Heart right ventricle (tissue), 16 donors: Measurements from ENCODE around the gene IRF2BP2. TPM values are rescaled to one million over a fixed set of nuclear protein-coding genes. Genes with fewer than 3 reads are reported as not detected.
A peak's percentile ranks its signal among the peaks of the same experiment; 100 is the strongest.

ENCODE experiments used
- ATAC-seq, 8 donors: fragments of 200-7000 bp; cut with Tn5 transposase; one replicate each; pipeline ENCODE4 v1.9.1; 2020; ENCODE audit warnings: mild to moderate bottlenecking in 8 of 8, moderate library complexity in 8 of 8, moderate number of reproducible peaks in 1 of 8
- DNase-seq, 2 donors: peaks; one replicate each; pipeline ENCODE4 v3.0.0-alpha.2; 2020
- H3K27ac ChIP-seq, 10 donors: fragments of 200-600 bp; sonication (generic) in 2 of 10; one replicate each; pipeline versions ENCODE4 v1.5.0 to v1.8.0; 2020 to 2022; ENCODE audit warnings: mild to moderate bottlenecking in 3 of 10
- H3K27me3 ChIP-seq, 7 donors: fragments of 200-600 bp; one replicate each; pipeline ENCODE4 v1.8.0; 2021 to 2022; ENCODE audit warnings: mild to moderate bottlenecking in 2 of 7
- H3K36me3 ChIP-seq, 9 donors: fragments of 200-600 bp; sonication (generic) in 1 of 9; one replicate each; pipeline versions ENCODE4 v1.5.0 to v1.8.0; 2020 to 2022; ENCODE audit warnings: mild to moderate bottlenecking in 2 of 9
- H3K4me1 ChIP-seq, 9 donors: fragments of 200-600 bp; sonication (generic) in 1 of 9; one replicate each; pipeline versions ENCODE4 v1.5.0 to v1.8.0; 2020 to 2022; ENCODE audit warnings: mild to moderate bottlenecking in 4 of 9
- H3K4me3 ChIP-seq, 10 donors: fragments of 200-600 bp; sonication (generic) in 2 of 10; one replicate each; pipeline versions ENCODE4 v1.5.0 to v1.8.0; 2020 to 2022; ENCODE audit warnings: mild to moderate bottlenecking in 7 of 10, moderate library complexity in 2 of 10
- H3K9me3 ChIP-seq, 11 donors: fragments of 200-600 bp in 10 of 11; sonication (generic) in 2 of 11; one replicate each; pipeline versions ENCODE4 v1.5.0 to v1.8.0; 2013 to 2022; ENCODE audit warnings: mild to moderate bottlenecking in 2 of 11, control low read depth in 1 of 11, moderate library complexity in 1 of 11
- CTCF ChIP-seq, 9 donors: fragments of 200-600 bp; sonication (generic) in 2 of 9; IDR thresholded peaks; one replicate each; pipeline versions ENCODE4 v1.5.0 to v1.8.0; 2021 to 2022; ENCODE audit warnings: antibody characterized with exemption in 9 of 9, mild to moderate bottlenecking in 5 of 9, moderate library complexity in 1 of 9
- WGBS, 2 donors: extraction: QIAGEN DNeasy Blood & Tissue Kit; methylation state at CpG; one replicate each; pipeline ENCODE4 v1.1.7; 2013; ENCODE audit warnings: inconsistent platforms in 1 of 2; 5-methylcytosine and 5-hydroxymethylcytosine counted together
- intact Hi-C, 10 donors: fragments of 100-400 bp; cut with DNase I; formaldehyde crosslinking; loops; one replicate each; pipeline versions ENCODE4 v1.11.1 to v1.14.2; 2022
- polyA plus RNA-seq, 2 donors: library from polyadenylated mRNA; stranded (reverse); fragments of 200-250 nt; gene quantifications; one replicate each; pipeline ENCODE4 v1.2.3, GENCODE V29; 2013
- total RNA-seq, 10 donors: library from RNA; stranded (reverse); fragmentation: NEBNext Ultra II Directional in 3 of 10; extraction: Animal tissue kit (Norgen Biotek cat#: 25700) in 3 of 10; gene quantifications; one replicate each; pipeline versions ENCODE4 v1.2.1 to v1.2.4, GENCODE V29; 2021 to 2023
- donor health status: Arrhythmogenic right ventricular cardiomyopathy.
- donor health status: ischemic (EF 13 %, LVEDD 7.1; RV severe dilation, severe dysfunction).
- donor health status: healthy with polysubstance abuse.
- donor health status: DM: no; HTN: yes; CAD: no.
- donor health status: DM: no; HTN: no; CAD: no.
- donor health status: ischemic (EF 25% LVEDD 6.9; RV normal size, moderate dysfunction).
- donor health status: ischemic (EF 25% LVEDD 5.7; RV mildly dilated, moderate dysfunction).
- donor health status: healthy.
- donor health status: DM: yes; HTN: yes; CAD: no.
- donor health status: Ischemic cardiomyopathy.
- donor health status: ischemic (EF 35%, LVEDD 5.7; RV mildly dilated, moderate dysfunction).
- donor health status: nonischemic (EF 11% LVEDD 7.7; RV severe dilation, severe dysfunction).
- donor health status: DM: yes; HTN: yes; CAD: no.
- donor health status: PGD.
- donor health status: ischemic (EF 29% LVEDD 5.4; RV normal size, mild dysfunction).
- donor health status: nonischemic (EF 23%, LVEDD 6.1; RV moderate dilation, normal function).

The IRF2BP2 gene
- total and polyA plus RNA-seq, 12 donors = 50.6 to 181 (median 101) TPM

- peak; percentile 40 to 83 (median 66) for ATAC-seq
- Histone ChIP-seq H3K36me3 (no peaks in the 10 kb centered on the region), H3K9me3 (no peaks in the 10 kb centered on the region), H3K4me1 (peaks cover 4 to 44% (median 16%) of the 10 kb centered on the region in 9 donors), H3K27ac (peak overlapping the region in 8 of 10 donors; percentile 31 to 74 (median 64)), H3K4me3 (no peak overlapping the region), H3K27me3 (no peaks in the 10 kb centered on the region)
- peak in 1 of 2 donors; percentile 39 for DNase-seq
- WGBS, 2 donors = 73 to 77% methylated on average over 7 of the region's 7 CpGs
- no peak for TF ChIP-seq CTCF (IDR thresholded peaks at IDR 0.05)
- intact Hi-C loops = loop anchor here in 4 of 10 donors (5.0 to 10.0 kb wide), 6 partner anchors 45 to 505 kb away; no protein-coding TSS in a partner anchor
These were observed 19.9 kb downstream of the IRF2BP2 start for GRCh38 chr1:234589854-234590620.

GRCh38 chr1:234589064-234589800, 20.7 kb downstream of the IRF2BP2 start:
- DNase-seq (no peak), ATAC-seq (peak in 6 of 8 donors; percentile 43 to 59 (median 53))
- no peak overlapping the region for H3K4me3 ChIP-seq
- WGBS, 2 donors = 82 to 87% methylated on average over 16 of the region's 16 CpGs
- TF ChIP-seq CTCF (IDR thresholded peaks at IDR 0.05) = no peak
- peak overlapping the region in 9 of 10 donors; percentile 20 to 74 (median 63) for H3K27ac ChIP-seq
- no peaks in the 10 kb centered on the region for H3K36me3 ChIP-seq
- no peaks in the 10 kb centered on the region for H3K27me3 ChIP-seq
- H3K4me1 ChIP-seq = peaks cover 4 to 52% (median 24%) of the 10 kb centered on the region in 9 donors
- H3K9me3 ChIP-seq = no peaks in the 10 kb centered on the region
- intact Hi-C loops = no loop called here

- peak overlapping the region in 1 of 10 donors; percentile 66 for H3K27ac ChIP-seq
- DNase-seq (no peak), ATAC-seq (no peak)
- H3K9me3 ChIP-seq = no peaks in the 10 kb centered on the region
- no peaks in the 10 kb centered on the region for H3K36me3 ChIP-seq
- intact Hi-C loops = no loop called here
- H3K27me3 ChIP-seq = no peaks in the 10 kb centered on the region
- H3K4me3 ChIP-seq = no peak overlapping the region
- TF ChIP-seq CTCF (IDR thresholded peaks at IDR 0.05) = no peak
- WGBS, 2 donors = 77 to 83% methylated on average over 4 of the region's 4 CpGs
- H3K4me1 ChIP-seq = peaks cover 4 to 60% (median 30%) of the 10 kb centered on the region in 9 donors
These were observed 21.6 kb downstream of the IRF2BP2 start for GRCh38 chr1:234588386-234588785.

- Histone ChIP-seq H3K27me3 (no peaks in the 10 kb centered on the region), H3K4me3 (no peak overlapping the region), H3K4me1 (peaks cover 4 to 74% (median 39%) of the 10 kb centered on the region in 9 donors), H3K36me3 (no peaks in the 10 kb centered on the region), H3K27ac (peak overlapping the region in 6 of 10 donors; percentile 20 to 93 (median 85)), H3K9me3 (no peaks in the 10 kb centered on the region)
- no peak for DNase-seq
- intact Hi-C loops = no loop called here
- WGBS, 2 donors = 75 to 81% methylated on average over 12 of the region's 12 CpGs
- no peak for TF ChIP-seq CTCF (IDR thresholded peaks at IDR 0.05)
- no peak for ATAC-seq
These were observed 23.0 kb downstream of the IRF2BP2 start for GRCh38 chr1:234586892-234587485.
